GM19239 (cell line): ENCODE results near the gene ITPR2.
"Not testable (repeated sequence)": the region's sequence is repeated elsewhere in the genome, so short reads cannot be mapped to it uniquely, and the experiment has no call there.

ENCODE experiments used
- DNase-seq: peaks from one replicate; pipeline ENCODE4 v3.0.0; 2011; ENCODE audit warnings: low spot score; ENCODE audit not compliant: insufficient read length
- FAIRE-seq: peaks from 2 replicates; lab custom pipeline; 2011; peaks lifted over from hg19 to GRCh38; lab: Jason Lieb, UNC

Gene ITPR2

DNA sequence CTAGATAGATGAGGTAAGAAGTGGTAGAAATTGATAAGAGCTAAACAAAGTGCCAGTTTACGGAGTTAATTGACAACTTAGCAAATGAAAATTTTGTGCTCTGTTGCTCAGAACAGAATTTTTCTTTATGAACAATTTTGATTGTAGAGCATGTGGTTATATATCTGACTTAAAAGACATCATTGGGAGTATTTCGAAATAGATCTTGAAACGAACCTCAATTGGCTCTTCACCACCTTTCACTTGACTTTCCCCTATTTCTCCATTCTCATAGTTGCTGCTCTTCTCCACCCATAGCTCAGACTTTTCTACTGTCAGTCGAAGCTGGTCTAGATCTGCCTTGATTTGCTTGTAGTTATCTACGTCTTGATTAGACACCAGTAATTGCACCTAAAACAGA is 212.1 kb downstream of the ITPR2 start:
- FAIRE-seq (no peak), DNase-seq (no peak)

DNA sequence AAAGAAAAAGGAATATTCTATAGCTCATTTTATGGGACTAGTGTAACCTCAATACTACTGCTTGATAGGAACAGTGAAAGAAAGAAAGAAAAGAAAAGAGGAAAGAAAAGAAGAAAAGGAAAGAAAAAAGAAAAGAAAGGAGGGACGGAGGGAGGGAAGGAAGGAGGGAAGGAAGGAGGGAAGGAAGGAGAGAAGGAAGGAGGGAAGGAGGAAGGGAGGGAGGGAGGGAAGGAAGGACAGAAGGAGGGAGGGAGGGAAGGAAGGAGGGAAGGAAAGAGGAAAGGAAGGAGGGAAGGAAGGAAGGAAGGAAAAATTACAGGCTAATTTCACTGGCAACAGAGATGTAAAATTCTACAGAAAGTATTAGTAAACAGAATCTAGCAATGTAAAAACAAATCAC is 215.5 kb downstream of the ITPR2 start:
- FAIRE-seq (no peak), DNase-seq (no peak)

DNA sequence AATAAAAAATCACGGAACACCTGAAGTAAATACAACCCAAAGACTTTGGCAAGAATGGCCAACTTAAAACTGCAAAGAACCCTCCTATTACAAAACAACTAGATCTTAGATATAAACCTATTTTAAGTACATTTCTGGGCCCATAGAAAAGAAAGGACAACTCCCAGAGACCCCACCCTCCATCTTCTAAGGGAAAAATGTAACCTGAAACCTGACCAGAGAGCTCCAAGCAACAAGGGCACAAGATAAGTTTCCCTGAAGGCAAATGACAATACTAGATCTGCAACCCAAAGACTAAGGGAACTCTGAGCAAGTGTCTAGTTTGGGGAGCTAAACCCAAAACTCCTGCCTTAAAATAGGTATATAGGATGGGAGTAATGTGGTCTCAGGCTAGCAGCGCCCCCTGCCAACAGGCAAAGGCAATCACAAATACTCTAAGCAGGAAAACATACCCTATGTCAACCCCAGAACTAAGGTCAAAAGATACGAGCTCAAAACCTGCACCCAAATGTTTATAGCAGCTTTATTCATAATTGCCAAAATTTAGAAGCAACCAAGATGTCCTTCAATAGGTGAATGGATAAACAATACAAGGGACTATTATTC is 218.9 kb downstream of the ITPR2 start:
- FAIRE-seq, result peak; percentile 73
- DNase-seq, result no peak

DNA sequence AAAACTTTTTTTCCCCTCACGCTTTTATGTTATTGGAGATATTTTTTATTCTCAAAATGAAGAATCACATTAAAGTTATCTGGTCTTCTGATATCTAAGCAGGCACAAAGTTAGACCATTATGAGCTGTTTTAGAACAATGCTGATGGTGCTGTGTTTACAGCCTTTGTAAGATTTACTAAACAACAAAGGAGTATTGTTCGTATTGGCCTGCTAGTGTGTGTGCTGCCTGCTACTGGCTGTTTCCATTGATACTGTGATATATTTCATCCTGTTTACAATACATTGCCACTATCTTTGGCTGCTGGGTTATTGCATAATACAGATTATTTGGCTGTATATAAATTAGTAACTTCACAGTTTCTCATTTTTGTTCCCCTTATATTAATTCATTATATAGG is 220.8 kb downstream of the ITPR2 start:
- no peak for DNase-seq
- no peak for FAIRE-seq

DNA sequence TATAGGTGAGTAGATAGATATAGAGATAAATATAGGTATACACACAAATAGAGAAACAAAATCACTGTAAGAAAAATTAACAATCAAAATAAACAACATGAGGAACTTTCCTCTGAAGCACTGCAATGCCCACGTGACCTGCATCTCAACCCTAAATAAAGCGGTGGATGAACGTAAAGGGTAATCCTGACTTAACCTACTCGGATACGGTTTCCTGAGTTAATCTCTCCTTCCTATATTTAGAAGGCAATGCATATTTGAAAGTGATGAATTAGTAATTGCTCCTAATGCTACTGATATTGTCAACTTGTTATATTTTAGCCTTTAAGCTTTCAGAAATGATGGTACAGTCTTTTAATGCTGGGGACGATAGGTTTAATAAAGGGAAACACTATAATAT is 221.4 kb downstream of the ITPR2 start:
- DNase-seq, result no peak
- no peak for FAIRE-seq

DNA sequence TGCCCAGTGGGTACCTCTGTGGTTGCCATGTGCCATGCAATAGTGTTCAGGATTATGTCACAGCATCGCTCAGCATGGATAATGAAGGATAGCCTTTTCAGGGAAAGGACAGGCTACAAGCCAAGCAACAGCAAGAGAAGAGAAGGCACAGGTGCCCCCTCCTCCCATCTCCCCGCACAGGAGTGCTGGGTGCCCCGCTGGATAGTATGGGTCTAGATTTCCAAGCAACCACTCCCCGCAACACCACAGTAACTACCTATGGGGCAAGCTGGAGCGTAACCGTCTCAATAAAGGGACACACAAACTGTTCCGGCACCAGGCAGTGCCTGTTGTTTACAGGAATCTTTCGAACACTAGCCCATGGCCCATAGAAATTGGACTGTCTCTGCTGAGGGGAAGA is 222.2 kb downstream of the ITPR2 start:
- no peak for DNase-seq

DNA sequence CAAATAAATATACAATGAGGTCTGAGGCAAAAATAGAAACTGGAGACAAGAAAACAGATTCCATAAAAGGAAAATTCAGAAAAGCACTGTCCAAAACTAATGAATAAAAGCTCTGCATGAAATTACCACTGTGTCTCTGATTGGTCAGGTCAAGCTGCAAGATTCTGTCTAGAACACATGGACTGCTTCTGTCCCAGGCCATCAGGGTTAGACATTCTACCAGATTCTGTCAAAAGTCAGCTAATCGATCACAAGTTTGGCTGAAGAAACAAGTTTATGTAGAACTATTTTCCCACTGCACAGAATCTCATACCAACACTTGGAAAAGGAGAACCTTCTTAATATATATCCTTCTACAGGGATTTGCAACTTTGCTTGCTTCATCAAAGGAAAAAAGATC is 223.0 kb downstream of the ITPR2 start:
- FAIRE-seq (no peak), DNase-seq (no peak)

More for the DNA sequence above, 222.2 kb downstream of the ITPR2 start:
- FAIRE-seq, result no peak

DNA sequence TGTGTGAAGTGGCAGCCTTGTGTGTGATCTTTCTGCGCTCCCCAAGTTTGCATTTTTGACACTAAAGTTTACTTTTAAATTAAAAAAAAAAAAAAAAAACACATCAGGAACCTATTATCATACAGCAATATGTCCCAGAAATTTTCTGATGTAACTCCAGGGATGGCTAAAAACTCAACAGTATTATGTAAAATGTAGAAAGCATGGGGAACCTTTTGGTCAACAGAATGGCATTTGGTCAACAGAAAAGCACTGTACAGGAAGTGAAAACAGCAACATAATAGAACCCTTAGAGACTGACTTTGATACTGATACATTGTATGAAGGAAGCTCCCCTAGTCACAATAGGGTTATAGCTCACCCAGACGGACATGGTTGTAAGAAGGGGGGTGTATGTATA is 224.3 kb downstream of the ITPR2 start:
- DNase-seq, result no peak
- FAIRE-seq, result no peak

DNA sequence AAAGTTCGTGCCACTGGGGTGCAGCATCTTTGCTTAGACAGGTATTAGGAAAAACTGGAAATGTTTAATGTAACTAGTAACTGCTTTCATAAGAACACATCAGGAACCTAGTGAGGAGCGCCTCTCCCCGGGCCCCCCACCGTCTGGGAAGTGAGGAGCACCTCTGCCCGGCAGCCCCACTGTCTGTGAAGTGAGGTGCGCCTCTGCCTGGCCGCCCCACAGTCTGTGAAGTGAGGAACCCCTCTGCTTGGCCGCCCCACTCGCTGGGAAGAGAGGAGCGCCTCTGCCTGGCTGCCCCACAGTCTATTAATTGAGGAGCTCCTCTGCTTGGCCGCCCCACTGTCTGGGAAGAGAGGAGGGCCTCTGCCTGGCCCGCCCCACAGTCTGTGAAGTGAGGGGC is 224.7 kb downstream of the ITPR2 start:
- no peak for DNase-seq
- FAIRE-seq, result no peak

DNA sequence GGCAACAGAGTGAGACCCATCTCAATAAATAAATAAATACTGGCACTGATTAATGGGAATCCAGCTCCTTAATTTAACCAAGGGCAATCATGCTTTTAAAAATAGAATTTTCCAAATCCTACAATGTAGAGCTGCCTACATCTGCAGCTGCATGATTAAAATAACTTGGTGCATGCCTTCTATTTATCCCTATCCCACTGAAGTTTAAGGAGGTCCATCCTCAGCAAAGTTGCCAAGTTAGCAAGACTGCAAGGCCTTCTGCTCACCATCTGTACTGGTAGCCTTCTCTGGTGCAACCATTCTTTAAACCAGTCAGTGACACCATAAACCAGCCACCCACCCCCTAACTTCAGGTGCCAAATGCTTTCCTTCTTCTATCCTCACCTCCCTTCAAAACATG is 226.1 kb downstream of the ITPR2 start:
- FAIRE-seq, result no peak
- DNase-seq, result no peak

DNA sequence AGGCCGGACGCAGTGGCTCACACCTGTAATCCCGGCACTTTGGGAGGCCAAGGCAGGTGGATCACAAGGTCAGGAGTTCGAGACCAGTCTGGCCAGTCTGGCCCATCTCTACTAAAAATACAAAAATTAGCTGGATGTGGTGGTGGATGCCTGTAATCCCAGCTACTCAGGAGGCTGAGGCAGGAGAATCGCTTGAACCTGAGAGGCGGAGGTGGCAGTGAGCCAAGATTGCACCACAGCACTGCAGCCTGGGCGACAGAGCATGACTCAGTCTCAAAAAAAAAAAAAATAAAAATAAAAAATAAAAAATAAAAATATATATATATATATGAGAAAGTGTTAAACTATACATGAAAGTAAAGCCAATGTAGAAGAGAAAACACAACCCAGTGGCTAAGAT is 228.2 kb downstream of the ITPR2 start:
- not testable (repeated sequence) for DNase-seq, FAIRE-seq

DNA sequence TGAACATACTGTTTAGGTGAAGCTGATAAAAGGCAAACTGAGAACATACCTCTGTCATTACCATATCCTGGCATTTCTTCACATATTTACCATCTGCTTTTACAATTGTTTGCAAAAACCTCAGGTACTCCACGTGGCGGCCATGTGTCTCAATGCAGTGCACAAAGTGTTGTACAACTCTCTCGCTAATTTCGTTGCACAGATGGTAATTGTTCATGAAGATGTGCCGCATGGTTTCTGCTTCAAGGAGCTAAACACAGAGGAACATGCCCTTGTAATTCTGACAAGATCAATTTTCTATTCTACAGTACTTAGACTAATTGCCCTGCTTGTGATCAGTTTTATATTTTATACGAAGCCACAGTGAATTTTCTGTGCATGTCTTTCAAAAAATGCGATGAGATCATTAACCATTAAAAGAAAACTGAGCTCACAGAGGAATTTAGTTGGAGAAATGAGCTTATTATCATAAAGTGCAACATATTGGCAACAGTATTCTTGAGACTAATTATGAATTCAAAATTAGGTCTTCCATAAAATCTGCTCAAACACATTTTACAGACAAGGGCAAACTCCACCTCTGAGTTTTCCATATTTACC is 233.8 kb downstream of the ITPR2 start:
- FAIRE-seq, result no peak
- no peak for DNase-seq

DNA sequence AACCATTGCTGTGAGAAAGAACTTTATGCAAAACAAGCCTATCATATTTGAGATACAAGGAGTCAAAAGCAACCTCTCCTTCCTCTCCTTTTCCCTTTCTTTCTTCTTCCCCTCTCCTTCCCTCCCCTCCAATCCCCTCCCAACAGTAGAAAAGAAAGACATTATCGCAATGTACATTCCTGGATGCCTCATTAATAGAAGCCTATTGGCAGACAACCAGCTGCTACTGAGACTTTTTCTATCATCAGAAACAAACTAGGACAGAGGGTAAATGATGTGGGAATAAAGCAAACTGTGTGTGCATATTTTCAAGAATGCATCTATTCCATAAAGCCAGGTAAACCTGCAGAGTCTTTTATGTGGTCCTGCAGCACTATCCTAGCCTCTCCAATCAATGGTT is 237.2 kb downstream of the ITPR2 start:
- no peak for FAIRE-seq

DNA sequence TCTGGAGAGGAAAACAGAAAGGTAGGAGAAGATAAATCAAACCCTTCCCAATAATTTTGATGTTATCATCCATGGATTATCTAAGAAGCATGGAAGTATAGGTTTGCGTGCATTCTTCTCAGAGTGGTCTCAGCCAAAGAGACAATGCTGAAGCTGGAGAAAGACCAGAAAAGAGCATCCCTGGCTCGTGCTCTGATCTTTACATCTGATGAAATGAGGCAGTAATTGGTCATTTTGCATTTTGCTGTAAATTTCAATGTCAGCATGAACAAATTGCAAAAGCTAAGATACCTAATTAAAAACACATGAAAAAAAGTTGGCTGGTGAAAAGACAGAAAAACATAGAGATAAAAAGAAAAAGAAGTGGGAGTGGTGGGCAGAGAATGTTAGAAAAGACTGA is 252.4 kb downstream of the ITPR2 start:
- FAIRE-seq, result no peak
- DNase-seq, result no peak

More for the DNA sequence above, 237.2 kb downstream of the ITPR2 start:
- no peak for DNase-seq

DNA sequence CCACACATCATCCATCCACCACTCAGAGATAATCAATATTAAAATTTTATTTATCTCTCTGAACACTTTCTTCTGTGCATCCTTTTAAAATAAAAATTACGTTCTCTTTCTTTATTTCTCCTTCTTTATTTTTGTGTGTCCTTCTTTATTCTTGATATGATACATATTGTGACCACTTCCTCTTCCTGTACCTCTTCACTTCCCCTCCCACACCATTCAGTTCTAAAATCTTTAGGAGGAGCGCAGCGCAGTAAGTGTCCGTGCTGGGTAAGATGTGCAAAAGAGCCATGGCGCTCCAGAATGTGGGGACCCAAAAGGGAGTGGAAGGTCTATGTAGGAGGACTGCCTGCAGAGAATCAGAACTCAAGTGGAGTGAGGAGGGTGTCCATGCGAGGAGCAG is 256.7 kb downstream of the ITPR2 start:
- no peak for FAIRE-seq
- no peak for DNase-seq

DNA sequence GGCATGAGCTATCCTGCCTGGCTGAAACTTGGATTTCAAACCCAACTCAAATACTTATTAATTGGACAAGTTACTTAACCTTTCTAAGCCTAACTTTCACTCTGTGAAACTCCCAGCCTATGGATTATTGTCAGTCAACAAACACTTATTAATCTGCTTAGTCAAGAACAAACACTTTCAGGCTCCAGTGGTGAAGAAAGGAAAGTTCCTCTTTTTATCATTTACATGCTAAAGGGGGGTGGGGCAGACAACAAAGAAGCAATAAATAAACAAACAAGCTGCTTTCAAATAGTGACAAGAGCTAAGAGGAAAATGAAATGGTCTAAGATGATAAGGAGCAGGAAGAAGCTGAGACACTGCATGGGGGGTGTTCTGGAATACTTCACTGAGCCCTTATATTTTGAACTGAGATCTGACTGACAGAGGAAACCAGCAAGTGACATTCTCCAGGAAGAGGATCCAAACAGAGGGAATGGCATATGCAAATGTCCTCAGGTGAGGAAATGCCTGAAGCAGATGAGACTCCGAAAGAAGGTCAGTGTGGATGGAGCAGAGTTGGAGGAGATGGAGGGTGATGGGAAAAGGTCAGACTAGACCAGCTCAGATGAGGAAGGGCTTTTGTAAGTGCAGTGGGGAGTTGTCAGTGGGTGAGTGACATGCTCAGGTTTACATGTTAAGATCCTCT is 259.6 kb downstream of the ITPR2 start:
- DNase-seq, result no peak
- FAIRE-seq, result no peak

DNA sequence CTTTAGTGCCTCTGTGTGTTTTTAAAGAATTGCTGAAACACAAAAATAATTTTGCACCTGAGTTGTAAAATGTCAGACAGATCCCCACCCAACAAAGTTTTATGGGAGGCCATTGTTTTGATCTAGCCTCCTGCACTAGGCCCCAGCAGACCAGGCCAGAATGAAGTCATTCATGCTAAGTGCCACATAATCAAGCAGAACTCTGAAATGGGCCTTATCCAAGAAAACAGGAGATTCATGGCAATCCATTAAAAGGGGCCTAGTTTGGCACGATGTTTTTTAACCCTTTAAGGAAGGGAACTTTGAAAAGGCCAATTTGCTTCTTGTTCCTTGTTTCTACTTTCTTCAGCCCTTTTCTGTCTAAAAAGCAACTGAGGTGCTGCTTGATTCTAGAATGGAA is 260.9 kb downstream of the ITPR2 start:
- no peak for FAIRE-seq
- no peak for DNase-seq

DNA sequence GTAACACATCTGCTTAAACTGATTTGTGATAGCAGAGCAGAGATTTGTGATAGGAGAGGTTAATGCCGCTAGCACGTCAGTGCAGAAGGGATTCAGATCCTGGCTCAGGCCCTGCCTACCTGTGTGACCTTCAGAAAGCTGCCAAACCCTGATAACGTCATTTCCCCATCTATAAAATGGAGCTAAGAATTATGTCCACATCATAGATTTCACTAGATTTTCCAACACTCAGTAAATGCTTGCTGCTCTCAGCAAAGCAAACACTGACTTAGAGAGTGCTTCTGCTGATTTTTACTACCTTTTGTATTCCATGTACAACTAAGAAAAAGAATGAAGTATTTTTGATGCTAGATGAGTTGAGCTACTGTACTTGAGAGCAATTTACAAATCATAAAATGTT is 261.4 kb downstream of the ITPR2 start:
- DNase-seq (no peak), FAIRE-seq (no peak)

DNA sequence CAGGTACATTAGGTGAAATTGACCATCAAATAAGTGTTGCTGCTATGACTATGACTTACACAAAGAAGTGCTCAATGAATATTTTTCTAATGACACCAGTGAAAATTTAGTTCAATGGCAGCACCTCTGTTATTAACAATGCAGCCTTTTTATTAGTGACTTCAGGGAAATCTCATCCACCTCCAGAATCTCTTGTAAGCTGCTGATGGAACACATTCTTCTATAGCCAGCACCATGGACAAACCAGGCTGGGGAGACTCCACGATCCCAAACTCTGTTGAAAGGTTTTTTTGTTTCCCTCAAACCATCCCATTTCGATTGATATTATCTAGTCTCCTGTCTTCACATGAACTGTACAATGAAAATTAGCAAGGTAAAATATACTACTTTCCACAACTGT is 265.9 kb downstream of the ITPR2 start:
- no peak for FAIRE-seq
- DNase-seq, result no peak

DNA sequence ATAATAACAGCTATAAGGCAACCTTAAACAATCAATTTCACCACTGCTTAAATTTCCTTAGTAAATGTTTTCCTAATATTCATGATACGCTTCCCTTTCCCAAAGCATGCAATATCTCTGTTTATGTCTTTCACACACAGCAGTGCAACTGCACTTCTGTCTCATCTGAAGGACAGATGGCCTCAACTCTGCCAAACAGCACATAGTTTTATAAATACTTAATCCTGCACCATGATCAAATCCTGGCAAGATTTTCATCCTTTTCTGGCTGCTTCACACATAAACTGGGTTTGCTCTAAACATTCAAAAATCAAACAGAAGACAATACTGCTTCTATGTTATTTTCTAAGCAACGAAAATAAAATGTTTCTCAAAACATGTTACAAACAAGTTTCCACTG is 266.3 kb downstream of the ITPR2 start:
- no peak for FAIRE-seq
- no peak for DNase-seq

DNA sequence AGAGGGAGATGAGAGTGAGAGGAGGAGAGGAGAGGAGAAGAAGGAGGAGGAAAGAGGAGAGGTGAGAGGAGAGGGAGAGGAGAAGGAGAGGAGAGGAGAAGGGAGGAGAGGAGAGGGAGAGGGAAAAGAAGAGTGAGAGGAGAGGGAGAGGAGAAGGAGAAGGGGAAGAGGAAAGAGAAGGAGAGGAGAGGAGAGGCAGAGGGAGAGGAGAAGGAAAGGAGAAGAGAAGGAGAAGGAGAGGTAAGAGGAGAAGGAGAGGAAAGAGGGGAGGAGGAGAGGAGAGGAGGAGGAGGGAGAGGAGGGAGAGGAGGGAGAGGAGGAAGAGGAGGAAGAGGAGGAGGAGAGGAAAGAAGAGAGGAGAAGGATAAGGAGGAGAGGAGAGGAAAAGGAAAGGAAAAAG is 266.8 kb downstream of the ITPR2 start:
- FAIRE-seq (no peak), DNase-seq (no peak)

DNA sequence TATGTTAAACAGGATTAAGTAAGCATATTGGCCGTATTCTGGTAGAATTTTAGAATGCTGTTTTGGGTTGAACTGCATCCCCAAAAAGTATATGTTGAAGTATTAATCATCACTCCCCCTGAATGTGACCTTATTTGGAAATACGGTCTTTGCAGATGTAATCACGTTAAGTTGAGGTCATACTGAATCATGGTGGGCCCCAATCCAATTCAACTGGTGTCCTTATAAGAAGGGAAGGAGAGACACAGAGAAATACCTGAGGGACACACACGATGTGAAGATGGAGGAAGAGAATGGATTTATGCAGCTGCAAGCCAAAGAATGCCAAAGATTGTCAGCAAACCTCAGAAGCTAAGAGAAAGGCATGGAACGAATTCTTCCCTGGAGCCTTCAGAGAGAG is 268.6 kb downstream of the ITPR2 start:
- no peak for FAIRE-seq
- DNase-seq, result no peak
